Heart left ventricle (tissue), 13 donors: ENCODE data around the gene UPK3B.
"Not testable (repeated sequence)": the region's sequence is repeated elsewhere in the genome, so short reads cannot be mapped to it uniquely, and the experiment has no call there.

Source experiments
- CTCF ChIP-seq, 12 donors: fragments of 200-600 bp; sonication (generic) in 4 of 12; IDR thresholded peaks; one replicate each; pipeline versions ENCODE4 v1.5.0 to v1.8.0; 2018 to 2022; ENCODE audit warnings: antibody characterized with exemption in 12 of 12, mild to moderate bottlenecking in 5 of 12
- POLR2A ChIP-seq, 2 donors: fragments of 450-650 bp; IDR thresholded peaks; one replicate each; pipeline ENCODE4 v1.6.1; 2017; ENCODE audit warnings: antibody characterized with exemption in 2 of 2, mild to moderate bottlenecking in 2 of 2, moderate library complexity in 2 of 2
- donor health status: ischemic (EF 13 %, LVEDD 7.1; RV severe dilation, severe dysfunction).
- donor health status: DM: no; HTN: yes; CAD: no.
- donor health status: DM: no; HTN: no; CAD: no.
- donor health status: ischemic (EF 25% LVEDD 6.9; RV normal size, moderate dysfunction).
- donor health status: ischemic (EF 25% LVEDD 5.7; RV mildly dilated, moderate dysfunction).
- donor health status: ischemic (EF 35%, LVEDD 5.7; RV mildly dilated, moderate dysfunction).
- donor health status: nonischemic (EF 11% LVEDD 7.7; RV severe dilation, severe dysfunction).
- donor health status: DM: yes; HTN: yes; CAD: no.
- donor health status: PGD.
- donor health status: ischemic (EF 29% LVEDD 5.4; RV normal size, mild dysfunction).
- donor health status: nonischemic (EF 23%, LVEDD 6.1; RV moderate dilation, normal function).

DNA sequence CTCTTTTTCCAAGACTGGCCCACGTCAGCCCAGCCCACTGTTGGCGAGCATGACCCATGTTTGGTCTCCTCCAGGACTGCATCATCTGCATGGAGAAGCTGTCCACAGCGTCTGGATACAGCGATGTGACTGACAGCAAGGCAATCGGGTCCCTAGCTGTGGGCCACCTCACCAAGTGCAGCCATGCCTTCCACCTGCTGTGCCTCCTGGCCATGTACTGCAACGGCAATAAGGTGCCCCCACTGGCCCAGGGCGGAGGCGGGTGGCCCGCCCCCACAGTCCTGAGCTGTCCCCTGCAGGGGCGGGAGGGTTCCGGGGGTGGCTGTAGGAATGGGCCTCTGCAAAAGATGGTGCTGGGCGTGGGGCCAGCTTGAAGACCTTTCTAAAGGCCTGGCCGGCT lies 8.1 kb upstream of the UPK3B start:
- not testable (repeated sequence) for TF ChIP-seq CTCF, POLR2A (IDR thresholded peaks at IDR 0.05)
